Adrenal gland (tissue), 12 donors: ENCODE results near the gene TNS1. TPM values are rescaled to one million over a fixed set of nuclear protein-coding genes. Genes with fewer than 3 reads are reported as not detected.

Source experiments
- DNase-seq, 7 donors: peaks; one replicate each; pipeline ENCODE4 v3.0.0-alpha.2; 2019 to 2020
- H3K27ac ChIP-seq, 5 donors: fragments of 200-600 bp; sonication (generic) in 4 of 5; 1 replicate in 3 of 5; 2 replicates in 2 of 5; pipeline versions ENCODE4 v1.5.1 to v1.8.0; 2016 to 2020; ENCODE audit warnings: mild to moderate bottlenecking in 1 of 5
- H3K27me3 ChIP-seq: fragments of 200-600 bp; 2 replicates; pipeline ENCODE4 v1.8.0; 2021
- H3K36me3 ChIP-seq, 2 donors: fragments of 200-600 bp; replicated peaks in 1 of 2; 1 replicate in 1 of 2; 2 replicates in 1 of 2; pipeline versions ENCODE4 v1.5.1 to v1.8.0; 2018 to 2022
- H3K4me1 ChIP-seq, 2 donors: fragments of 200-600 bp; replicated peaks in 1 of 2; 1 replicate in 1 of 2; 2 replicates in 1 of 2; pipeline versions ENCODE4 v1.5.1 to v1.8.0; 2018 to 2021
- H3K4me3 ChIP-seq, 4 donors: fragments of 200-600 bp; sonication (generic) in 3 of 4; one replicate each; pipeline ENCODE4 v1.5.1; 2016 to 2018
- H3K9me3 ChIP-seq, 3 donors: fragments of 200-600 bp; sonication (generic) in 1 of 3; replicated peaks in 1 of 3; 1 replicate in 2 of 3; 2 replicates in 1 of 3; pipeline versions ENCODE4 v1.5.1 to v1.8.0; 2016 to 2021
- CTCF ChIP-seq, 6 experiments: fragments of 450-650 bp in 4 of 6; fragments of 200-600 bp in 2 of 6; sonication (generic) in 1 of 6; IDR thresholded peaks; 1 replicate in 5 of 6; 2 replicates in 1 of 6; pipeline versions ENCODE4 v1.5.1 to v1.8.0; 2016 to 2021; ENCODE audit warnings: antibody characterized with exemption in 6 of 6, mild to moderate bottlenecking in 2 of 6, moderate library complexity in 1 of 6
- POLR2A ChIP-seq, 2 donors: fragments of 450-650 bp; IDR thresholded peaks; one replicate each; pipeline ENCODE4 v1.6.1; 2017; ENCODE audit warnings: antibody characterized with exemption in 2 of 2, mild to moderate bottlenecking in 2 of 2, moderate library complexity in 1 of 2
- WGBS, 4 donors: extraction: QIAGEN DNeasy Blood & Tissue Kit in 2 of 4; methylation state at CpG; one replicate each; pipeline versions ENCODE4 v1.1.5 to v1.1.7; 2013 to 2017; 5-methylcytosine and 5-hydroxymethylcytosine counted together
- intact Hi-C, 2 donors: fragments of 100-400 bp; cut with DNase I; formaldehyde crosslinking; loops; one replicate each; pipeline versions ENCODE4 v1.14.1 to v1.15.0; 2022 to 2023
- polyA plus RNA-seq, 3 donors: library from polyadenylated mRNA; stranded (reverse); fragments of 200-250 nt in 2 of 3; fragments of 350-450 nt in 1 of 3; fragmentation: Illumina TruSeq in 1 of 3; extraction: RNeasy Lipid Tissue Mini Kit (QIAGEN cat#74804) in 1 of 3; gene quantifications; one replicate each; pipeline ENCODE4 v1.2.3, GENCODE V29; 2013 to 2014
- total RNA-seq, 9 donors: library from RNA; depleted of rRNA in 4 of 9; stranded (reverse); fragments of >200 nt in 4 of 9; fragments of 120-200 nt in 1 of 9; fragmentation: NEBNext Ultra II Directional in 1 of 9; extraction: Animal tissue kit (Norgen Biotek cat#: 25700) in 1 of 9; gene quantifications; one replicate each; pipeline versions ENCODE4 v1.1.0 to v1.2.4, GENCODE V29; 2013 to 2023
- donor health status: healthy with polysubstance abuse.
- donor health status: Bipolar disorder and iron deficiency.
- donor health status: DM: yes; HTN: yes; CAD: no.
- donor health status: DM: no; HTN: no; CAD: no.
- donor health status: DM: no; HTN: no; CAD: no.
- donor health status: DM: yes; HTN: yes; CAD: no.

The TNS1 gene
- total and polyA plus RNA-seq, 12 donors, result 34.1 to 341 (median 252) TPM

GRCh38 chr2:217951521-217952247 lies 51.1 kb downstream of the TNS1 start:
- H3K27ac ChIP-seq, result peak overlapping the region in 3 of 5 donors; percentile 26 to 77 (median 46)
- 64 to 83% (median 76%) methylated on average over 9 to 11 of the region's 11 CpGs for WGBS, 4 donors
- no peaks in the 10 kb centered on the region for H3K9me3 ChIP-seq
- peak in 3 of 7 donors; percentile 1 to 12 (median 9) for DNase-seq
- intact Hi-C loops, result no loop called here
- no peak for TF ChIP-seq POLR2A (IDR thresholded peaks at IDR 0.05)
- no peaks in the 10 kb centered on the region for H3K36me3 ChIP-seq
- no peaks in the 10 kb centered on the region for H3K27me3 ChIP-seq
- peaks cover 45 to 81% of the 10 kb centered on the region in 2 donors for H3K4me1 ChIP-seq
- no peak overlapping the region for H3K4me3 ChIP-seq

- intact Hi-C loops, result no loop called here
- Histone ChIP-seq H3K27me3 (no peaks in the 10 kb centered on the region), H3K36me3 (no peaks in the 10 kb centered on the region), H3K4me1 (peaks cover 43 to 77% of the 10 kb centered on the region in 2 donors), H3K27ac (peak overlapping the region in 3 of 5 donors; percentile 26 to 77 (median 46)), H3K9me3 (no peaks in the 10 kb centered on the region), H3K4me3 (no peak overlapping the region)
- peak in 2 of 7 donors; percentile 6 to 10 for DNase-seq
- TF ChIP-seq POLR2A (IDR thresholded peaks at IDR 0.05) (no peak), CTCF (IDR thresholded peaks at IDR 0.05) (no peak)
- 64 to 77% (median 70%) methylated on average over 4 of the region's 4 CpGs for WGBS, 4 donors
Measured at GRCh38 chr2:217951091-217951490, 51.7 kb downstream of the TNS1 start.

GRCh38 chr2:217950401-217950871 lies 52.4 kb downstream of the TNS1 start:
- intact Hi-C loops, result no loop called here
- H3K9me3 ChIP-seq, result no peaks in the 10 kb centered on the region
- peak in 3 of 7 donors; percentile 39 to 58 (median 57) for DNase-seq
- H3K4me3 ChIP-seq, result no peak overlapping the region
- no peaks in the 10 kb centered on the region for H3K36me3 ChIP-seq
- 66 to 75% (median 69%) methylated on average over 10 of the region's 10 CpGs for WGBS, 4 donors
- peak overlapping the region in 2 of 5 donors; percentile 46 to 77 for H3K27ac ChIP-seq
- H3K27me3 ChIP-seq, result no peaks in the 10 kb centered on the region
- TF ChIP-seq CTCF (IDR thresholded peaks at IDR 0.05), result no peak
- no peak for TF ChIP-seq POLR2A (IDR thresholded peaks at IDR 0.05)
- H3K4me1 ChIP-seq, result peaks cover 43 to 71% of the 10 kb centered on the region in 2 donors

GRCh38 chr2:217949447-217949846 lies 53.3 kb downstream of the TNS1 start:
- Histone ChIP-seq H3K36me3 (no peaks in the 10 kb centered on the region), H3K9me3 (no peaks in the 10 kb centered on the region), H3K4me1 (peaks cover 36 to 71% of the 10 kb centered on the region in 2 donors), H3K4me3 (no peak overlapping the region), H3K27me3 (no peaks in the 10 kb centered on the region), H3K27ac (peak overlapping the region in 2 of 5 donors; percentile 46 to 59)
- intact Hi-C loops, result no loop called here
- DNase-seq, result no peak
- no peak for TF ChIP-seq CTCF (IDR thresholded peaks at IDR 0.05)
- TF ChIP-seq POLR2A (IDR thresholded peaks at IDR 0.05), result no peak
